Measurements from ENCODE around the gene FRA10AC1. TPM values are rescaled to one million over a fixed set of nuclear protein-coding genes. Genes with fewer than 3 reads are reported as not detected.

FRA10AC1 gene
- total RNA-seq, 1 donor from 2014 or later, result 14.4 TPM

DNA sequence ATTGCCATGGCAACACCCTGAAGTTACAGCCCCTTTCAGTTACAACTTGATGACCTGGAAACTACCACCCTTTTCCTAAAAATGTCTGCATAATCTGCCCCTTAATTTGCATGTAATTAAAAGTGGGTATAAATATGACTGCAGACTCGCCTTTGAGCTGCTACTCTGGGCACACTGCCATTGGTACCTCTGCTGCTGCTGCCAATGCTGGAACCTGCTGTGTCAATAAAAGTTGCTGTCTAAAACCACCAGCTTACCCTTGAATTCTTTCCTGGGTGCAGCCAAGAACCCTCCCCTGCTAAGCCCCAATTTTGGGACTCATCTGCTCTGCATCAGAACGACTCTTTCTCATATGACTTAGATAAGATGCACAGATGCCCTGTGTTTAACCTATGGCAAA, 10.2 kb upstream of the FRA10AC1 start:
- intact Hi-C loops (cut with micrococcal nuclease), result no loop called here
- no peaks in the 10 kb centered on the region for H3K36me3 ChIP-seq

DNA sequence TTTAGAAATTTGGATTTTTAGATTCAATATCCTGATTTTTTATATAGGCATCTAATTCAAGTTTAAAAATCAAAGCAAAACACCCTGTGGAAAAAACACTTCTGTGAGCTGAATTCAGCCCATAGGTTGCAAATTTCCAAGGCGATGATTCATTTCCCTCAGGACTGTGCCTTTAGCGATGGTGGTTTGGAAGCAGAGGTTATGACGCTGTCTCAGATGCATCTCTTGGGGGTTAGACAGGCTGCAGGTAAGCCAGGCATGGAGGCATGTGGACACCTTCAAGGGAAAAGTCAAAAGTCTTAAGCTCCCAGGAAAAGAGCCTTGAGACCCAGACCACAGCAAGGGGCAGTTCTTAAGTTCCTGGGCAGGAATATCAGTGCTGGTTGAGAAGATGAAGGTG, 9.5 kb upstream of the FRA10AC1 start:
- H3K27ac ChIP-seq (replicated peaks), result no peak overlapping the region
- no peaks in the 10 kb centered on the region for H3K9me3 ChIP-seq (replicated peaks)
- no peaks in the 10 kb centered on the region for H3K4me1 ChIP-seq
- H3K27me3 ChIP-seq (ENCODE audit: low read depth), result peaks cover 5% of the 10 kb centered on the region
- DNase-seq, result no peak
- no peak overlapping the region for H3K4me3 ChIP-seq
- TF ChIP-seq, protein P1, sequence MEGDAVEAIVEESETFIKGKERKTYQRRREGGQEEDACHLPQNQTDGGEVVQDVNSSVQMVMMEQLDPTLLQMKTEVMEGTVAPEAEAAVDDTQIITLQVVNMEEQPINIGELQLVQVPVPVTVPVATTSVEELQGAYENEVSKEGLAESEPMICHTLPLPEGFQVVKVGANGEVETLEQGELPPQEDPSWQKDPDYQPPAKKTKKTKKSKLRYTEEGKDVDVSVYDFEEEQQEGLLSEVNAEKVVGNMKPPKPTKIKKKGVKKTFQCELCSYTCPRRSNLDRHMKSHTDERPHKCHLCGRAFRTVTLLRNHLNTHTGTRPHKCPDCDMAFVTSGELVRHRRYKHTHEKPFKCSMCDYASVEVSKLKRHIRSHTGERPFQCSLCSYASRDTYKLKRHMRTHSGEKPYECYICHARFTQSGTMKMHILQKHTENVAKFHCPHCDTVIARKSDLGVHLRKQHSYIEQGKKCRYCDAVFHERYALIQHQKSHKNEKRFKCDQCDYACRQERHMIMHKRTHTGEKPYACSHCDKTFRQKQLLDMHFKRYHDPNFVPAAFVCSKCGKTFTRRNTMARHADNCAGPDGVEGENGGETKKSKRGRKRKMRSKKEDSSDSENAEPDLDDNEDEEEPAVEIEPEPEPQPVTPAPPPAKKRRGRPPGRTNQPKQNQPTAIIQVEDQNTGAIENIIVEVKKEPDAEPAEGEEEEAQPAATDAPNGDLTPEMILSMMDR (IDR thresholded peaks at IDR 0.05; ENCODE audit: borderline replicate concordance), result no peak
- intact Hi-C loops (cut with micrococcal nuclease), result no loop called here
- H3K36me3 ChIP-seq, result no peaks in the 10 kb centered on the region

More for the DNA sequence above, 10.2 kb upstream of the FRA10AC1 start:
- TF ChIP-seq, protein P1 (IDR thresholded peaks at IDR 0.05; ENCODE audit: borderline replicate concordance), result no peak
- peaks cover 11% of the 10 kb centered on the region for H3K27me3 ChIP-seq (ENCODE audit: low read depth)
- no peak for DNase-seq
- no peak overlapping the region for H3K4me3 ChIP-seq
- H3K4me1 ChIP-seq, result no peaks in the 10 kb centered on the region
- no peak overlapping the region for H3K27ac ChIP-seq (replicated peaks)
- H3K9me3 ChIP-seq (replicated peaks), result no peaks in the 10 kb centered on the region

DNA sequence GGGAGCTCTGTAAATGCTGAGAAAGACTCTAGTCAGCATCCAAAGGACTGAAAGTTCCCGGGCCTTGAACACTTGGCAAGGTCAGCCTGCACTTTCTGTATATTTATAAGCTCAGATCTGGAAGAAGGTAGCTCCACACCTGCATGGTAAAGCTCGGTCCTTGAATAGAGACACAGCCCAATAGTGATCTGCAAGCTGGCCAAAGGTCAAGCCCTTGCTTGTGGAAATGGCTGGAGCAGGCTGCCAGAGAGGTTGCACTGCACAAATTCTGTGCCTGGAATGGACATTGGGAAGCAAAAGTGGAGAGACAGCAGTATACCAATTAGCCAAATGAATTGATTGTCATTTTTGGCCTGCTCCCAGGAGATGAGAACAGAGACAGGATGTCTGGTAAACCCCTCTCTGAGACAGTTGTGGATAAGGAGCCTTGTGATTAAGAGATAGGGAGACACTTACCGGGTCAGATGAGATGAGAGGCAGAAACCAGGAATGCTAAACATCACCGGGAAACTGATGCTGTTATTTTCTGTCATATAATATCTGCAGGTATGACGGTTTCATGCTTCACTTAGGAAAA, 8.0 kb upstream of the FRA10AC1 start:
- TF ChIP-seq, protein P1 (IDR thresholded peaks at IDR 0.05; ENCODE audit: borderline replicate concordance), result no peak
- H3K9me3 ChIP-seq (replicated peaks), result no peaks in the 10 kb centered on the region
- no peaks in the 10 kb centered on the region for H3K27me3 ChIP-seq (ENCODE audit: low read depth)
- no peak overlapping the region for H3K4me3 ChIP-seq
- H3K27ac ChIP-seq (replicated peaks), result no peak overlapping the region
- intact Hi-C loops (cut with micrococcal nuclease), result no loop called here
- no peak for DNase-seq
- H3K4me1 ChIP-seq, result no peaks in the 10 kb centered on the region
- no peaks in the 10 kb centered on the region for H3K36me3 ChIP-seq

DNA sequence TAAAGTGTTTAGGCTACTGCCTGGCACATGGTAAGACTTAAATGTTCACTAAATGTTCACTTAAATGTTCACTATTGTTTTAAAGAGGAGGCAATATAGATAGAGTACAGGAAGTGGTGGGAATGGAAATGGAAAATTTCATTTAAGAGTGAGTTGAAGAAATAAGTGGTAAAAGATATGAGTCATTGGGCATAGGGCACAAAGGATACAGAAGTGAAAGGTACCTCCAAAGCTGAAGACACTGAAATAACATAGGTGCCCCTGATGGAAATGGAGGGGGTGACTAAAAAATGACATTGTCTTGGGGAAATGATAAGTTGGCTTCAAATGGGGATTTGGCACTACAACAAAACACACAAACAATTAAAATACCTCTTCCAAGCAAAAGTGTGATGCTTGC, 5.2 kb upstream of the FRA10AC1 start:
- H3K27ac ChIP-seq (replicated peaks), result no peak overlapping the region
- no peaks in the 10 kb centered on the region for H3K9me3 ChIP-seq (replicated peaks)
- H3K4me3 ChIP-seq, result no peak overlapping the region
- DNase-seq, result no peak
- peaks cover 9% of the 10 kb centered on the region for H3K4me1 ChIP-seq
- H3K36me3 ChIP-seq, result no peaks in the 10 kb centered on the region
- intact Hi-C loops (cut with micrococcal nuclease), result no loop called here
- TF ChIP-seq, protein P1 (IDR thresholded peaks at IDR 0.05; ENCODE audit: borderline replicate concordance), result no peak
- H3K27me3 ChIP-seq (ENCODE audit: low read depth), result no peaks in the 10 kb centered on the region

DNA sequence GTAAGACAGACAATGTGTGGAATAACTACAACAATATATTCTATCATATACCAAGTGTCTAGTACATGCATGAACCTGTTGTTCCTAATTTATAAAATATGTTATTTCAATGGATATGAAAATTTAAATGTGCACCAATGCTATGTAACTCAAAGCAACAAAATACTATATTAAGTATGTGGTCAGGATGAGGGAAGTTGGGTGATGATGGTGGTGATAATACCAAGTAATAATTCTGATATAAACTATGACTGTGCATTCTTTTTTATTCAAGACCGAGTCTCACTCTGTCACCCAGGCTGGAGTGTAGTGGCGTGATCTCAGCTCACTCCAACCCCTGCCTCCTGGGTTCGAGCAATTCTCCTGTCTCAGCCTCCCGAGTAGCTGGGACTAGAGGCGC, 2.1 kb upstream of the FRA10AC1 start:
- Histone ChIP-seq H3K4me3 (no peak overlapping the region), H3K4me1 (peaks cover 27% of the 10 kb centered on the region), H3K27ac (replicated peaks) (no peak overlapping the region), H3K9me3 (replicated peaks) (no peaks in the 10 kb centered on the region), H3K36me3 (peaks cover 4% of the 10 kb centered on the region), H3K27me3 (ENCODE audit: low read depth) (no peaks in the 10 kb centered on the region)
- intact Hi-C loops (cut with micrococcal nuclease), result no loop called here
- DNase-seq, result no peak
- TF ChIP-seq, protein P1 (IDR thresholded peaks at IDR 0.05; ENCODE audit: borderline replicate concordance), result no peak

Data from left ventricle myocardium inferior (tissue), 1 donor.